ENCODE data around the gene CUBN.
"Not testable (repeated sequence)": the region's sequence is repeated elsewhere in the genome, so short reads cannot be mapped to it uniquely, and the experiment has no call there.

The CUBN gene

GRCh38 chr10:17140386-17140761, 10.8 kb upstream of the CUBN start:
- DNase-seq: no peak

- DNase-seq: no peak
These were observed 8.9 kb upstream of the CUBN start for GRCh38 chr10:17138460-17139042.

GRCh38 chr10:17134737-17135260, 5.2 kb upstream of the CUBN start:
- no peak for DNase-seq

GRCh38 chr10:17134282-17134681, 4.7 kb upstream of the CUBN start:
- no peak for DNase-seq

- no peak for DNase-seq
These were observed 1.4 kb downstream of the CUBN start for GRCh38 chr10:17128261-17128660.

- DNase-seq: no peak
These were observed 3.3 kb downstream of the CUBN start for GRCh38 chr10:17126327-17126726.

- DNase-seq: no peak
These were observed 4.3 kb downstream of the CUBN start for GRCh38 chr10:17125206-17125893.

- no peak for DNase-seq
These were observed 5.7 kb downstream of the CUBN start for GRCh38 chr10:17123961-17124360.

GRCh38 chr10:17122726-17123661, 6.6 kb downstream of the CUBN start:
- DNase-seq: no peak

GRCh38 chr10:17122052-17122451, 7.6 kb downstream of the CUBN start:
- DNase-seq: no peak

- DNase-seq: no peak
These were observed 8.9 kb downstream of the CUBN start for GRCh38 chr10:17120694-17121093.

GRCh38 chr10:17119845-17120244, 9.8 kb downstream of the CUBN start:
- DNase-seq: no peak

- DNase-seq: no peak
These were observed 13.4 kb downstream of the CUBN start for GRCh38 chr10:17116193-17116592.

GRCh38 chr10:17115683-17116082, 13.9 kb downstream of the CUBN start:
- DNase-seq: no peak

GRCh38 chr10:17114878-17115444, 14.7 kb downstream of the CUBN start:
- DNase-seq: not testable (repeated sequence)

GRCh38 chr10:17113889-17114540, 15.6 kb downstream of the CUBN start:
- no peak for DNase-seq

- no peak for DNase-seq
These were observed 16.3 kb downstream of the CUBN start for GRCh38 chr10:17113346-17113745.

- DNase-seq: no peak
These were observed 17.0 kb downstream of the CUBN start for GRCh38 chr10:17112566-17112965.

- DNase-seq: no peak
These were observed 20.0 kb downstream of the CUBN start for GRCh38 chr10:17109475-17110207.

GRCh38 chr10:17109046-17109445, 20.6 kb downstream of the CUBN start:
- no peak for DNase-seq

- no peak for DNase-seq
These were observed 22.6 kb downstream of the CUBN start for GRCh38 chr10:17106991-17107390.

GRCh38 chr10:17101910-17102266, 27.7 kb downstream of the CUBN start:
- DNase-seq: no peak
